SK-N-DZ (cell line): ENCODE data around the gene PPM1H.

Experiments used
- DNase-seq: peaks from one replicate; pipeline ENCODE4 v3.0.0-alpha.2; 2015; ENCODE audit warnings: low spot score
- small RNA-seq, 2 experiments: library from RNA; depleted of rRNA; stranded (forward); fragments of <200 nt; gene quantifications; one replicate each; pipeline ENCODE3, GENCODE V24; 2014

Gene PPM1H

DNA sequence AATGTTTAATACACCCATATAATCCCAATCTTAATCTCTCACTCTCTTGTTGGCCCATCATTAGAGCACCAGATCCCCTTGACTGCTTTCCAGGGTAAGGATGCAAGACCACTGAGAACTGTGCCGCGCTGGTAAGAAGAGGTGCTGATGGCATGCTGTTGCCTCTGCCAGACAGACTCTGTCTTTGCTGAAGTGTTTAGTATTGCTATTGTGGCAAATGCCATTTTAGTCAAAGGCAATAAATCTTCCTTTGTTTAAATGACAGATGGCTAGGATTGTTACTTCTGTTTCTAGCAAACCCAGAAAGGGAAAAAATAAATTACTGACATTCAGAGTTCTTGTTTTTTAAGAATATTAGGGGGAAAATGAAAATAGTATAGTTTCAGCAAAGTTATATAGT is 316.0 kb downstream of the PPM1H start:
- no peak for DNase-seq

- DNase-seq: no peak
Measured at GRCh38 chr12:62618319-62618718, 316.6 kb downstream of the PPM1H start.

DNA sequence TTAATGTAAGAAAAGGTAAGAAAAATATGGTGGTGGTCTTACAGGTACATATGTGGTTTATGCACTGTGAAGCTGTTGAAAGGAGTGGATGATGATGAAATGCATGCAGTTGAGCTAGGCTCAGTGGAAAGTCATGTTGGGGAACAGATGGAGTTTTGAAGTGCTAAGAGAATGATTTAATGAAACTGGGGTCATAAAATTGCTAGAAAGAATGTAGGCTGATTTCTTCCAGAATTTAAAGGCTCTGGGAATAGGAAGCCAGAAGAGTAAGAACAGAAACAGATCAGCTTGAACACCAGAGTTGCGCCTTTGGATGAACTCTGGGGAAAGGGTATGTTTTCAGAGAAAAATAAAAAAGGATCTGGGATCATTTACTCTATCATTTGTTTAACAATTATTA is 321.9 kb downstream of the PPM1H start:
- DNase-seq: no peak

GRCh38 chr12:62606654-62607053 is 328.3 kb downstream of the PPM1H start:
- DNase-seq: no peak

DNA sequence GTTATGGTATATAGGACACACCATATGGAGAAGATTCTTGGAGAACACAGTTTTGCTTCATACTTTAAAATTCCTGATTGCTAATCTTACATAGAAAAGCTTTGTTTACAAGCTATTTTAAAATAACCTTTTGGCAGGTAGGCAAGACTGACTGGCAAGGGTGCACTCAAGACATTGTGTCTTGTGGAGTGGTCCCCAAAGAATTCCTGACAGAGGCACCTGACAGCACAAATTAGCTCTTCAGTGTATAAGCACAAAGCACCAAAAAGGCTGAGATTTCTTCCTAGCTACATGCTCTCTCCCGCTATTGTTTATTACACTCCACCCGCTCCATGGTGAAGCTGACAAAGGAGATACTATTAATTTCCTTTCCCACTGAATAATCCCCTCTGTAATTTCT is 329.0 kb downstream of the PPM1H start:
- no peak for DNase-seq

GRCh38 chr12:62604871-62605270 is 330.1 kb downstream of the PPM1H start:
- peak; percentile 29 for DNase-seq

DNA sequence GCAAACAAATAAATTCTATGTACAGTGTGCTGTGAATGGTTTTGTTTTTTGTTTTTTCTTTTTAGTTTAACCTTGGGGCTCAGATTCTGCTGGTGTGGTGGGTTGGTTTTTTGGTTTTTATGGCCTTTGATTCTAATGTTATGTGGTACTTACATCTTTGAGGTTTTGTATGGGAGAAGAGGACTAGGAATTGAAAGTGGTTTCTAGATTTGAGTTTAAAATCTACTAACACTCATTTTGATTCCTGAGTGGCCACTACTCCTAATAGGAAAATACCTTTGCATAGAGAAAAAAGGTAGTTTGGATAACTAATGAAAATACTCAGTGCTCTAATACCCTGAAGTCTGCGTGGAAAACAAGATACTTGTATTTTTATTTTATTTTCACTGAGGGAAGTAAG is 330.6 kb downstream of the PPM1H start:
- DNase-seq: no peak

GRCh38 chr12:62603811-62604098 is 331.2 kb downstream of the PPM1H start:
- DNase-seq: no peak

DNA sequence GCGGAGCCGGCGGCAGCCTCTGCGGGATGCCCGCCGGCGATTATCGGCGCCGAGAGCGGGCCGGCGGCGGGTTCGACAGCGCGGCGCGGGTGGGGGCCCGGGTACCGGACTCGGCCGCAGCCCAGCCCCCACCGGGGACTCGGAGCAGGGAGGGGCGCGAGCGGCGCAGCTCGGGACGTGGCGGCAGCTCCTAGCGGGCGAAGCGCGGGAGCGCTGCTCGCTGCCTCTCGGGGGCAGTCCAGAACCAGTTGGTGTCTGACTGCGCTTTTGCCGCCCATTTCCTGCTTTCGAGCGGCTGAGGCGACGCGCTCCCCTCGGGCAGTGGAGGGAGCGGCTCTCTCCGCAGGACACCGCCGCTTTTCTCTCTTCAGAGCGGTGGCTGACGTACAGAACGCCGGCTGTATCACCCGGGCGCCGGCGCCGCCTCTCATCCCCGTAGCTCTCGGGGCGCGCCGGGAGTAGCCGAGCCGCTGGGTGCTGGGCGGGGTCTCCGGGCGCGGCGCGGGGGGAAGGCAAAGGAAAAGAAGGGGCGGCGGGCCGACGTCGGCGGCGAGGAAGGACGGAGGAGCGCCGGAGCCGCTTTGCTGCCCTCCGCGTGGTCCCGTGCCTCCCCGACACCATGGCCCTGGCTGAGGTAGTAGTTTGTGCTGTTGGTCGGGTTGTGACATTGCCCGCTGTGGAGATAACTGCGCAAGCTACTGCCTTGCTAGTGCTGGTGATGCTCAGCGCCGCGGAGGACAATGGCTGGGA is 331.7 kb downstream of the PPM1H start:
- peak; percentile 86 for DNase-seq

DNA sequence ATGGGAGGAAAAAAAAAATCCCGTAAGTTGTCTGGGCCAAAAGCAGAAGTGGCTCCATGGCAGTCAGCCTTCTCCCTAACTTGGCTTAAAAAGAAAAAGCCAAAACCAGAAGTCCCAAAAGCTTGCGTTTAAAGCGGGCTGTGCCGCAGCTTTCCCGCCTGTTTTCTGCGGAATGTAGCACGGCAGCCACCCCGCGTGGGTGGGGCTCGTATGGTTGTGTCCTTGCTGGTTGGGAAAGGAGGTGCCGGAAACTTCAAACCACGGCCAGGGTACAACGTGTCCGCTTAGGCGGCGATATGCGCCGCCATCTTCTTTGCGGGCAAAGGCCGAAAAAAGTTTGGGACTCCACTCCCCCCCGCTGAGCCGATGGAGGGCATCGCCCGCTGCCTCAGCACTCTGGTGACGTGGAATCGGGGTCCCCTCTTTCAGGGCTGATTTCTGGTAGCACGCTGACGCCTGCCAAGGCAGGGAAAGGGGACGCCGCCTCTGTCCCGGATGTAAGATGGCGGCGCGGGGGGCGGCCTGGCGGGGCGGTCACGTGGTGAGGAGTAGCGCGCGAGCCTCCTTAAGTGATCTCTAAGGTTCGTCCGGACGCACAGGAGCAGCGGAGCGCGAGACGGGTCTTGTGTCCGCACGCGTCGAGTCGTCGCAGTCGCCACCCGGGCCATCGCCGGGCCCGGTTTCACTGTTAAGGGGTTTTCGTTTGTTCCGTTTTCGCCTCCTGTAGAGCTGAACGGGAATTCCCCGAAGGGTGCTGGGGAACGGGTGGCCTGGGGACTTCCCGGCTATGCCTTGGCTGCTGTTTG is 332.5 kb downstream of the PPM1H start:
- peak; percentile 95 for DNase-seq

DNA sequence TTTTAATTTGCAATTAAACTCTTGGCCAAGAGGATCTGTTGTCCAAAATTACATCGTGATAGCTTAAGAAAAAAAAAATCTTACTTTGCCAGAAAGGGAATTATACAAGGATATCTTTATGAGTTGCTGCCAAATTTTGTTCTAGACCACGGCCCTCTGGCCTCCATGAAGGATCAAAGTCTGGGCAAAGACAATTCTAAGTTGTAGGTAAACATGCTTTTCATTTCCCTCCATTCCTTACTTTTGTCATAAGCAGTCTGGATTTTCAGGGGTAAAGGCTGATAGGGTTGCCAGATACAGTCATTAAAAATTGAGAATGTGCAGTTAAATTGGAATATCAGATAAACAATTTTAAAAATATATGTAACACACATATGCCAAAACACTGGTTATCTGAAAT is 333.2 kb downstream of the PPM1H start:
- no peak for DNase-seq

GRCh38 chr12:62599854-62600437 is 335.0 kb downstream of the PPM1H start:
- DNase-seq: no peak

DNA sequence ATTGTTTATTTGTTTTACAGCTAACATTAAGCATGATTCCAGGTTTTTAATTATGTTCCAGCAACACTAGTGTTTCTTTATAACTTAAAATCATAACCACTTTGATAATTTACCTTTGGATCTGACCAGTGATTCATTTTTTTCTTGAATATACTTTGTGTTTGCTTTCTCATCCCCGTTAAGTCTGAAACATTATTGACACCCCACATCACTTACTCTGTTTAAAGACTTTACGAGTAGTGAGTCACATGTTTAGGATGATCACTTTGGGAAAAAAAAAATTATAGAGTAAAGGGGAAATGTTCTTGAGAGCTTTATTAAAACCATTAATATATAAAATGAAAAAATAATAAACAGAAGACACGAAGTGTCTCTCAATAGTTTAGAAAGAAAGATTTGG is 336.1 kb downstream of the PPM1H start:
- no peak for DNase-seq

DNA sequence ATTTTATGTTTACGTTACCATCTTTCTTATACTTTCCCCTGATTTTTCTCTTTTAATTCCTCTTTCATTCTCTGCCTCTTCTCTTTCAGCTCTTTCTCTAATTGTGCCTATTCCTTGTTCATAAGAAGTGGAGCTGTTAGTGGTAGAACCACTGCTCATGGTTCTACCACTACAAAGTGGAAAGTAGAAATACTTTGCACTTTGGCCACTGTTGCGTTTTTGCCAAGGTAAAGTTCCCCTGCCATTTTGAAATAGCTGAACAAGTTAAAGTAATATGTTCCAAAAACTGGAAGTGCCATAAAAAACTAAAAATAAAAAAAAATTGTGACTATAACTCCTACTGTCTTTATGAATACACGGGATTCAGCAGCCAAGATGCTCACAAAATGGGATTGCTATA is 337.7 kb downstream of the PPM1H start:
- no peak for DNase-seq

Small RNA genes within 50 kb of the gene (small RNA-seq; reads per million reads assigned to genes)
- gene MIRLET7I: 20.3 to 262 reads per million in 2 experiments
- 0 reads per million in 2 experiments for gene RF00019
- 0.16 to 0.53 reads per million in 2 experiments for gene RNU1-83P
